GM12878 (cell line): Measurements from ENCODE around the gene TES. TPM values are rescaled to one million over a fixed set of nuclear protein-coding genes. Genes with fewer than 3 reads are reported as not detected.

Experiments
- polyA plus RNA-seq, 11 experiments: library from polyadenylated mRNA; depleted of rRNA in 4 of 11; unstranded in 6 of 11; stranded (reverse) in 5 of 11; fragments of >200 nt; fragmentation: Nextera tagmentation in 4 of 11; fragmentation: Illumina TruSeq in 1 of 11; extraction: Ambion mirVana in 4 of 11; extraction: Trizol in 1 of 11; gene quantifications; 1 replicate in 1 of 11; 2 replicates in 10 of 11; pipeline versions ENCODE4 v1.2.1 to v1.2.3, GENCODE V29; 2011 to 2016; ENCODE audit warnings: inconsistent platforms in 2 of 11, missing spikeins in 2 of 11, low read depth in 1 of 11
- total RNA-seq, 4 experiments: library from RNA; depleted of rRNA in 3 of 4; stranded (reverse); fragments of >200 nt in 3 of 4; fragmentation: Illumina TruSeq in 1 of 4; extraction: Trizol in 1 of 4; gene quantifications; 2 replicates each; pipeline versions ENCODE4 v1.2.1 to v1.2.3, GENCODE V29; 2013 to 2021

The TES gene
- total and polyA plus RNA-seq, 10 of the 15 experiments (the other 5 are each of a cell fraction or from before 2014, with no cell fraction given), result 31.2 to 77.5 (median 59.2) TPM

Other genes with a start within 250 kb of the TES start
- gene TFEC, start 179.8 kb upstream of the TES start, total RNA-seq (2014; rRNA removed), result 3.4 and 6.2 TPM in 2 replicates
- 5.6 and 6.3 TPM in 2 replicates for gene TFEC, start 179.8 kb upstream of the TES start, total RNA-seq (2014; rRNA removed; fragmentation: Illumina TruSeq; extraction: Trizol)
- gene TFEC, start 179.8 kb upstream of the TES start, total RNA-seq (2021), result 4.2 and 5.8 TPM in 2 replicates
- 0.17 and 0.18 TPM in 2 replicates for gene TFEC, start 179.8 kb upstream of the TES start, polyA plus RNA-seq (2011; rRNA removed)
- gene TFEC, start 179.8 kb upstream of the TES start, polyA plus RNA-seq (2014; fragmentation: Illumina TruSeq; extraction: Trizol), result 5.6 and 7.1 TPM in 2 replicates
- gene TFEC, start 179.8 kb upstream of the TES start, polyA plus RNA-seq (2014; fragmentation: Nextera tagmentation; extraction: Ambion mirVana), result 1 to 10 TPM; 2.1 to 2.2 TPM
- gene TFEC, start 179.8 kb upstream of the TES start, polyA plus RNA-seq (2014; rRNA removed), result 2.6 and 3.3 TPM in 2 replicates
- 1 to 10 TPM; 1.0 to 1.8 TPM for gene TFEC, start 179.8 kb upstream of the TES start, polyA plus RNA-seq (2016; fragmentation: Nextera tagmentation; extraction: Ambion mirVana)